HG03066 (cell line): ENCODE results near the gene HEG1.

ENCODE experiments used
- ATAC-seq: cut with Tn5 transposase; IDR thresholded peaks from one replicate; pipeline ENCODE4 v1.9.1; 2021; ENCODE audit warnings: low read depth; ENCODE audit not compliant: unreplicated experiment

HEG1 gene

DNA sequence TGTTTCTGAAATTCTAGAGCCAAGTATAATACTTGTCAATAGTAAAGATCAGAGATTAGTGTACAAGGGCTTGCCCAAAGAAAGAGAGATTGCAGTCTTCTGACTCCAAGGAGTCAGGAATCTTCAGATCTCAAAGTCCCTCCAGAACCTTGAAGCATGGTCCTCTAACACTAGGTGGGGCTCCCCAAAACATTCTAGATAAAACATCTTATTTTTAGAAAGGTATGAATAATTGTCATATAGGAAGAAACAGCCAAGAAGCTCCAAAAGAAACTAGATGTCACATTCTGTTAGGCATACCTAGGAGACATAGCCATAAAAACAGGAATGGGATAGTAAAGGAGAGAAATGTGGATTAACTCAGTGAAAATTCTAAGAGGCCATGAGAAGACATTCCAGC is 132.0 kb downstream of the HEG1 start:
- no peak for ATAC-seq

DNA sequence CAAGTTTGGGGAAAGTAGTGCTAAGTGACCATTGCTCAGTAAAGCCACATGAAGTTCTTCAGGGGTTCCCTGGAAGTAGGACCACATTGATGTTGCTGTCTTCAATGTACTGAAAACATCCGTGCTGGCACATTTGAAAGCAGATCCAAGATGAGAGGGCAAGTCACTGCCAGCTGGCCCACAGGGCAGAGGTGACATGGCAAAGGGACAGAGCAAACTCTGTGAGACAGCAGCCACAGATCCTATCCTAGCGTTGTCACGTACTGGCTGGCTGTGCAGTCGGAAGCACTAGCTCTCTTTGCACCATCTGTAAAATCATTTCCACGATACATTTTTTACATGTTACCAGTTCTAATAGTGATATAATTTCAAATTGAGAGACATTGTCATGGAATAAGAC is 135.1 kb downstream of the HEG1 start:
- ATAC-seq = no peak

DNA sequence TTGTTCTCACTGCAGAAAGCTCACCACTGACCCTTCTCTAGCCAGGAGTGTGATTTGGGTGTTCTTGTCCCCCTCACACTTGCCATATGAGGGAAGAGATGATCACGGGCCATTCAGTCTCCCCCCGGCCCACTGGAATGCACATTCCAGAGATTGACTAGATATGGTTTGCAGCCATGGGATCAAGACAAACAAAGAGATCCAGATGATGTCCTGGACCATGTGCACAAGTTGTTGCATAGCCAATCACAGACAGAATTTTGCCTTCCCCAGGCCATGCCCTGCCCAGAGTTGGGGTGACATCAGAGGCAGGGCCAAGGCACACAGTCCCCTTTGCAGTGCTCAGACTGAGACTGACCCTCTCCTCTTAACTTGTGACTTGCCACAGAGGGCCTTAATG is 136.0 kb downstream of the HEG1 start:
- ATAC-seq = no peak

DNA sequence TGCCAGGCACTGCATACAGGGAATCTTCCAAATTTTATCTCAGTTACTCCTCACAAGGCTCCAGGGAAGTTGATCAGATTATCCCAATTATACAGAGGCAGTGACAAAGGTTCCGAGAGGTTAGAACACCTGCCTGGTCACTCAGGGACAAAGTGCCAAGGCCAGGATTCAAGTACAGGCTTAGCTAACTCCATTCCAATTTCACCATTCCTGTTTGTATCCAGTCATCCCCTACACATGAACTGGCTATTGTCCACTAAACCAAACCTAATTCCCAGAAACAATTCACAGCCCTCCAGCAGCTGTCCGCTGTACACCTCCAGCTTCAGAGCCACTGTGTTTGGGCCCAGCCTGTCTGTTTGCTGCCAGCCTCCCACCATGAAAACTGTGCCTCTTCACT is 137.3 kb downstream of the HEG1 start:
- ATAC-seq = no peak

DNA sequence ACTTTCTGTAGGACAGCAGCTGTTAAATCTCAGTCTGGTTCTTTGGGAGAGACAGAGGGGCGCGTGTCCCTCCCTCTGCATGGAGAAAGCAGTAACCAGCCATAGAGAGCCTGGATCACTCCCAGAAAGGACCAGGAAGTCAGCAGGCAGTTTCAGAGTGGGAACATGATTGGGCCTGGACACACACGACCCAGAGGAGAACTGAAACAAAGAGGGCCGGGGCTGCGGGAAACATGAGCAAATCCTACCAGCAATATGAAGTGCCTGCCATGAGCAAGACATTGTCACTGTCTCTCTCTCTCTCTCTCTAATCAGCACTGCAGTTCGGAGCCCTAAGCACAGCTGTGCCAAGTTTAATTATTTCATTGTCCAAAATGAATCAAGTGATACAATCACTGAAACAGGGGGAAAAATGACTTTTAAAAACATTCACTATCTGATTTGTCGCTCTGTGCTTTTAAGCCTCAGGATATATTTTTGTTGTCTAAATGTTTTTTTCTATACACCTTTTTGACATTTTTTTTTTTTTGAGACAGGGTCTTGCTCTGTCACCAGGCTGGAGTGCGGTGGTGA is 138.9 kb downstream of the HEG1 start:
- ATAC-seq = no peak
